ENCODE measurements around the gene RENBP. TPM values are rescaled to one million over a fixed set of nuclear protein-coding genes. Genes with fewer than 3 reads are reported as not detected.

Gene RENBP
- total and polyA plus RNA-seq, 7 donors = 0.97 to 4.4 (median 2.9) TPM

DNA sequence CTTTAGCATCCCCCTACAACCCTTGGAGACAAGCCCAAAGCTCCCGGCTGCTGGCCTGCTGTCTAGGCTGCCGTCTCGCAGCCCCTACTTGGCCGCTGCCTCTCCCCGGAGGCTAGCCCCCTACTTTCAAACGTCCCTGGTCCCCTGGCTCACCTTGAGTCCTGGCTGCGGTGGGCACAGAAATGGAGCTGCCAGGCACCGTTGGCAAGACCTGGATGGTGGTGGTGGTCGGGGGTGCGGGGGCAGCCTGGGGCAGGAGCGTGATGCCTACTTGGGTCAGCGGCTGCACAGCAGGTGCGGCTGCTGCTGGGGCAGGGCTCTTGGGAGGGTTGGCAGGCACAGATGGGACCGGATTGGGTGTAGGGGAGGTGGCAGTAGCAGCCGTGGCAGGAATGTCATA, 15.2 kb upstream of the RENBP start:
- intact Hi-C loops (cut with DNase I) = no loop called here

DNA sequence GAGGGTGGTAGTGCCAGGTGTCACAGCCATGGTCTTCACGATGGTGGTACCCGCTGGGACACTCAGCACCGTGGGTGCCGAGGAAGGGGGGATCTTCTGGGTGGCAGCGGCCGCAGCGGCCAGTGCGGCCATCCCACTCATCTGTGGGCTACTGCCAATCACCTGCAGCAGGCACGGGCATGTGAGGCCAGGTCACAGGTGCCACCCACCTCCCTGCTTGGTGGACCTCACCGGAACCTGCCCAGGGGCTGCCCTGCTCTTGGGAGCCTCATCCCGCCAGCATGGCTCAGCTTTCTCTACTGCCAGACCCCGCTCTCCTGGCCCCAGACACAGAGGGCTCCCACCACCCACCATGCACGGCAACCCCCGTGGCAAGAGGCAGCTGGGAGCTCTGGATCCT, 14.2 kb upstream of the RENBP start:
- DNase-seq (peak in 1 of 2 donors; percentile 44), ATAC-seq (no peak)
- Histone ChIP-seq H3K4me1 (no peaks in the 10 kb centered on the region), H3K27me3 (ENCODE audit: insufficient read depth in 3 of 3, low read length in 2 of 3) (no peaks in the 10 kb centered on the region), H3K27ac (no peak overlapping the region), H3K36me3 (ENCODE audit: insufficient read depth in 1 of 2, low read depth in 1 of 2) (peaks cover 2 to 100% of the 10 kb centered on the region in 2 donors), H3K4me3 (no peak overlapping the region), H3K9me3 (no peaks in the 10 kb centered on the region)
- TF ChIP-seq, protein P1, sequence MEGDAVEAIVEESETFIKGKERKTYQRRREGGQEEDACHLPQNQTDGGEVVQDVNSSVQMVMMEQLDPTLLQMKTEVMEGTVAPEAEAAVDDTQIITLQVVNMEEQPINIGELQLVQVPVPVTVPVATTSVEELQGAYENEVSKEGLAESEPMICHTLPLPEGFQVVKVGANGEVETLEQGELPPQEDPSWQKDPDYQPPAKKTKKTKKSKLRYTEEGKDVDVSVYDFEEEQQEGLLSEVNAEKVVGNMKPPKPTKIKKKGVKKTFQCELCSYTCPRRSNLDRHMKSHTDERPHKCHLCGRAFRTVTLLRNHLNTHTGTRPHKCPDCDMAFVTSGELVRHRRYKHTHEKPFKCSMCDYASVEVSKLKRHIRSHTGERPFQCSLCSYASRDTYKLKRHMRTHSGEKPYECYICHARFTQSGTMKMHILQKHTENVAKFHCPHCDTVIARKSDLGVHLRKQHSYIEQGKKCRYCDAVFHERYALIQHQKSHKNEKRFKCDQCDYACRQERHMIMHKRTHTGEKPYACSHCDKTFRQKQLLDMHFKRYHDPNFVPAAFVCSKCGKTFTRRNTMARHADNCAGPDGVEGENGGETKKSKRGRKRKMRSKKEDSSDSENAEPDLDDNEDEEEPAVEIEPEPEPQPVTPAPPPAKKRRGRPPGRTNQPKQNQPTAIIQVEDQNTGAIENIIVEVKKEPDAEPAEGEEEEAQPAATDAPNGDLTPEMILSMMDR (IDR thresholded peaks at IDR 0.05) = no peak
- intact Hi-C loops (cut with DNase I) = no loop called here
- WGBS, 3 donors = 89 to 92% (median 92%) methylated on average over 6 to 14 of the region's 14 CpGs

More for the DNA sequence above, 15.2 kb upstream of the RENBP start:
- peaks cover 3% of the 10 kb centered on the region for H3K4me1 ChIP-seq
- no peak overlapping the region for H3K27ac ChIP-seq
- no peak for ATAC-seq
- peaks cover 2 to 99% of the 10 kb centered on the region in 2 donors for H3K36me3 ChIP-seq (ENCODE audit: insufficient read depth in 1 of 2, low read depth in 1 of 2)
- TF ChIP-seq, protein P1 (IDR thresholded peaks at IDR 0.05) = no peak
- H3K4me3 ChIP-seq = no peak overlapping the region
- whole genome bisulfite sequencing, 3 donors = 75 to 94% (median 91%) methylated on average over 9 to 15 of the region's 15 CpGs
- DNase-seq = no peak
- no peaks in the 10 kb centered on the region for H3K27me3 ChIP-seq (ENCODE audit: insufficient read depth in 3 of 3, low read length in 2 of 3)
- no peaks in the 10 kb centered on the region for H3K9me3 ChIP-seq

DNA sequence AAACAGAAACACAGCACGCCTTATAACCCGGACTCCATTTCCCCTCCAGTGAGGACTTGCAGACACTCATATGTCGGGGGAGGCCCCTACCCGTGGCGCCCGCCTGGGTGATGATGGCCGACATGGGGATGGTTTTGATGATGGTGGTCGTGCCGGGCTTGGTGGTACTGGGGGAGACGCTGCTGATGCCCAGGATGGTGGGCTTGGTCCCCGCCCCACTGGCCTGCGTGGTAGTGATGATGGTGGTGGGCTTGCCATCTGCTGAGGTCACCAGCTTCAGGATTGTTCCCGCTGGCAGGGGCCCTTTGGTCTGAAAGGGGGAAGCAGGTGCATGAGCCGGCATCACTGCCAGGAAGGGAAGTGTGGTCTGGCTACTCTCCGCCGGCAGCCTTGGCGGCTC, 12.8 kb upstream of the RENBP start:
- H3K36me3 ChIP-seq (ENCODE audit: insufficient read depth in 1 of 2, low read depth in 1 of 2) = peaks cover 0 to 99% of the 10 kb centered on the region in 2 donors

DNA sequence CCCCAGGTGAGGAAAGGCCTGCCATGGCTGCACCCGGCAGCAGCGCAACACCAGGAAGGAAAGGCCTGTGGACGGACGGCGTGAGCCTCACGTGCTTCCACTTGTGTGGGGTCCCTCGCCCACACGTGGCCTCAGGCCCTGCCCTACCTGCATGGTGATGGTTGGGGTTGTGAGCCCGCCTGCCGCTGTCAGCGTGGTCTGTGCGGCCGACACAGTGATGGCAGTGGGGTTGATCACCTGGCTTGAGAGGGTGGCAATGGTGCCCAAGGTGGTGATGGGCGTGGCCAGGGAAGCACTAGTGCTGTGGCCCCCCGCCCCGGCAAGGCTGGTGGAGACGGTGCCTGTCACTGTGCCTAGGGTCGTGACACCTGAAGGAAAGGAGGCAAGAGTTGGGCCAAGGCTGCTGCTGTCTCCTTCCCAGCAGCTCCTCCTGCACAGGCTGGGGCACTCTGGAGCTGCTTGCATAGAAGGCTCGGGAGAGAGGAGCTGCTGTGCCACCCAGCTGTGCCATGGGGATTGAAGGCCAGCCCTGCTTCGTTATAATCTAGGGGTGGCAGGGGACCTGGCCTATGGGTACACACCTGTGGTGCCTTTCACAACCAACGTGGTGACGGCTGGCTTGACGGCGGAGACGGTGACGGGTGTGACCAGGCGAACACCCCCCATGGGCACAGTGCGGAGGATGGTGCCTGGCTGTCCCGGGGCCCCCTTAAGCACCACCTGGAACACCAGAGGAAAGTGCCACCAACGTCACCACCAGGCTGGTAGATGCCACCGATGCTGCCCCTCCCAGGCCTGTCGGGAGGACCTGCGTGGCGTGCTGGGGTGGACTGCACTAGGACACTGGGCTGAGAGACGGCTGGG, 11.8 kb upstream of the RENBP start:
- no peaks in the 10 kb centered on the region for H3K27me3 ChIP-seq (ENCODE audit: insufficient read depth in 3 of 3, low read length in 2 of 3)
- DNase-seq (peak in 1 of 2 donors; percentile 42), ATAC-seq (no peak)
- TF ChIP-seq, protein P1 (IDR thresholded peaks at IDR 0.05) = no peak
- H3K9me3 ChIP-seq = no peaks in the 10 kb centered on the region
- 86 to 89% (median 87%) methylated on average over 23 to 35 of the region's 35 CpGs for WGBS, 3 donors
- H3K4me1 ChIP-seq = no peaks in the 10 kb centered on the region
- intact Hi-C loops (cut with DNase I) = no loop called here
- no peak overlapping the region for H3K27ac ChIP-seq
- H3K36me3 ChIP-seq (ENCODE audit: insufficient read depth in 1 of 2, low read depth in 1 of 2) = peaks cover 0 to 99% of the 10 kb centered on the region in 2 donors
- no peak overlapping the region for H3K4me3 ChIP-seq

More for the DNA sequence above, 12.8 kb upstream of the RENBP start:
- no peaks in the 10 kb centered on the region for H3K9me3 ChIP-seq
- DNase-seq (no peak), ATAC-seq (no peak)
- intact Hi-C loops (cut with DNase I) = no loop called here
- no peaks in the 10 kb centered on the region for H3K4me1 ChIP-seq
- no peaks in the 10 kb centered on the region for H3K27me3 ChIP-seq (ENCODE audit: insufficient read depth in 3 of 3, low read length in 2 of 3)
- H3K4me3 ChIP-seq = no peak overlapping the region
- no peak overlapping the region for H3K27ac ChIP-seq
- TF ChIP-seq, protein P1 (IDR thresholded peaks at IDR 0.05) = no peak
- WGBS, 3 donors = 64 to 80% (median 67%) methylated on average over 9 to 17 of the region's 17 CpGs

All from psoas muscle (tissue), 8 donors.